Measurements from ENCODE around the gene FBXO15. TPM values are rescaled to one million over a fixed set of nuclear protein-coding genes. Genes with fewer than 3 reads are reported as not detected.

Gene FBXO15
- total and polyA plus RNA-seq, 7 donors: 0.03 to 0.30 (median 0.23) TPM; not detected in 3

- no peaks in the 10 kb centered on the region for H3K9me3 ChIP-seq
- intact Hi-C loops (cut with DNase I): loop anchor here (5.0 kb wide), 2 partner anchors 146 to 351 kb away; partner anchors contain the start of genes CYB5A (in 2 of the 2) and CNDP2 (in 1 of the 2)
- WGBS, 3 donors: 24 to 31% (median 24%) methylated on average over 3 of the region's 3 CpGs
- no peaks in the 10 kb centered on the region for H3K27me3 ChIP-seq (ENCODE audit: insufficient read depth in 3 of 3, low read length in 2 of 3)
- H3K4me1 ChIP-seq: peaks cover 22% of the 10 kb centered on the region
- no peak overlapping the region for H3K27ac ChIP-seq
- peaks cover 0 to 13% of the 10 kb centered on the region in 2 donors for H3K36me3 ChIP-seq (ENCODE audit: insufficient read depth in 1 of 2, low read depth in 1 of 2)
- no peak for TF ChIP-seq CTCF (IDR thresholded peaks at IDR 0.05)
- no peak for ATAC-seq
- peak overlapping the region; percentile 83 for H3K4me3 ChIP-seq
- DNase-seq: no peak
These were observed 878 bp downstream of the FBXO15 start for GRCh38 chr18:74146756-74147155.

DNA sequence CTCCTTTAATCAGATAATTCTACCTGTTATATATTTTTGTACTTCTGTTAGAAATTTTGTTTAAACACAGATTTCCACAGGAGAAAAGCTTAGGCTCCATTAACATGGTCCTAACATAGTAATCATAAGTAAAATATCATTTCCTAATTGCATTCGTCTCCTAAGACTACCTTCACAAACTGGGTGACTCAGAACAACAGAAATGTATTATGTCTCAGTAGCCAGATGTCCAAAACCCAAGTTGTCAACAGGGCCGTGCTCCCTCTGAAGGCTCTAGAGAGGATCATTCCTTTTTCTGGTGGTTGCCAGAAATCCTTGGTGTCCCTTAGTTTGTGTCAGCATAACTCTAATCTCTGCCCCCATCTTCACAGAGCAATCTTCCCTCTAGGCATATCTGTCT, 5.4 kb downstream of the FBXO15 start:
- Histone ChIP-seq H3K9me3 (no peaks in the 10 kb centered on the region), H3K27ac (no peak overlapping the region), H3K36me3 (ENCODE audit: insufficient read depth in 1 of 2, low read depth in 1 of 2) (no peaks in the 10 kb centered on the region), H3K27me3 (ENCODE audit: insufficient read depth in 3 of 3, low read length in 2 of 3) (peaks cover 0 to 3% (median 0%) of the 10 kb centered on the region in 3 donors), H3K4me1 (no peaks in the 10 kb centered on the region), H3K4me3 (no peak overlapping the region)
- 62 to 66% (median 62%) methylated on average over 2 of the region's 2 CpGs for whole genome bisulfite sequencing, 3 donors
- TF ChIP-seq CTCF (IDR thresholded peaks at IDR 0.05): no peak
- intact Hi-C loops (cut with DNase I): no loop called here
- no peak for ATAC-seq
- DNase-seq: no peak

DNA sequence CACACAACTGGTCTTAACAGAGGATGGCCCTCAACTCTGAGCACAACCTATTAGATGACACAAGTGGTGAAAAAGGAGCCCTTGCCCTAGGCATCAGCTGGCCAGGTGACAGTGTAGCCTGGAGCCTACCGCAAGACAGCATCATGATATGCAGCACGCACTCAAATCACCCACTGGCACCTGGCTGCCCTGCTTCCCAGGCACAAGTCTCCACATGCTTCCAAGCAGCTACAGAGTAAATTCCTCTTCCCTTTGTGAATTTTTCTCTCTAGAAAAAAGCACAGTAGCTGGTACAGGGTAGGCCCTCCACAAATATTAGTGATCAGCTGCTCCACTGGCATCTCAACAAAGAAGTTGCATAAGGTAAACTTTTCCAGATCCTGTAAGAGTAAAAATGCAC, 6.0 kb downstream of the FBXO15 start:
- intact Hi-C loops (cut with DNase I): no loop called here
- Histone ChIP-seq H3K36me3 (ENCODE audit: insufficient read depth in 1 of 2, low read depth in 1 of 2) (no peaks in the 10 kb centered on the region), H3K4me1 (no peaks in the 10 kb centered on the region), H3K9me3 (no peaks in the 10 kb centered on the region), H3K27me3 (ENCODE audit: insufficient read depth in 3 of 3, low read length in 2 of 3) (peaks cover 0 to 3% (median 0%) of the 10 kb centered on the region in 3 donors), H3K4me3 (no peak overlapping the region), H3K27ac (no peak overlapping the region)
- ATAC-seq: no peak
- DNase-seq: no peak
- 85 to 91% (median 85%) methylated on average over 2 of the region's 2 CpGs for WGBS, 3 donors
- no peak for TF ChIP-seq CTCF (IDR thresholded peaks at IDR 0.05)

DNA sequence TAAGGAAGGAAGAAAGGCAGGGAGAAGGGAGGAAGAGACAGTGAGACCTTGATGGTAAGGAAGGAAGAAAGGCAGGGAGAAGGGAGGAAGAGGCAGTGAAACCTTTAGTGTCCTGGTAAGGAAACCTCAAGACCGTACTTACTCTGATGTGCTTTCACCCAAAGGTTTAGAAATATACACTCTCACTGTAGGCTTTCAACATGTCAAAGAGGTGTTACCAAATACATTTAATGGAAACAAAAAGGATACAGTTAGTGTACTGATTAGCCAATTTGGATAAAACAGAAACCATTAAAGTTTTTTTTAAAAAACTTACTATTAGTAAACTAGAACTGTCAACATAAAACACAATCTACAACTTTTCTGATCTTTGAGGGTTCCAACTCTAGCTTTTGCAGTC, 7.1 kb downstream of the FBXO15 start:
- DNase-seq (no peak), ATAC-seq (no peak)
- Histone ChIP-seq H3K4me3 (no peak overlapping the region), H3K27ac (no peak overlapping the region), H3K4me1 (no peaks in the 10 kb centered on the region), H3K9me3 (no peaks in the 10 kb centered on the region), H3K27me3 (ENCODE audit: insufficient read depth in 3 of 3, low read length in 2 of 3) (peaks cover 0 to 3% (median 0%) of the 10 kb centered on the region in 3 donors), H3K36me3 (ENCODE audit: insufficient read depth in 1 of 2, low read depth in 1 of 2) (no peaks in the 10 kb centered on the region)
- 75 to 86% (median 78%) methylated on average over 1 of the region's 1 CpG for WGBS, 3 donors
- no peak for TF ChIP-seq CTCF (IDR thresholded peaks at IDR 0.05)
- intact Hi-C loops (cut with DNase I): no loop called here

DNA sequence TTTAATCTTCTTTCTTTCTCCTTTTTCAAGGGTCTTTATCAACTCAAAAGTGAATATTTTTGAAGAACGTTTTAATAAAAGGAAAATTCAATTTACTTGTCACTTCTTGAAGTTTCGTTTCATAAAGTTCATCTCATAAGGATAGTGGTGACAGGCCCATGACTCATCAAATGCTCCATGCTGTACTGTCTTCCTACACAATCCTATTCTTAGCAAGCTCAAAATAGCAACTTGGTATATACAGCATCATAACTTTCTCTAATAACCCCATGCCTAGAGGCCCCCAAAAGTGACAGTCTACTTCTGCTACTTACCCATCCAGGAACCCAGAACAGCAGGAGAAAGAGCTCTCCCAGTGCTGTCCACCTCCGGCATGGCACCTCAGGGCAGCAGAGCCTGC, 7.7 kb downstream of the FBXO15 start:
- intact Hi-C loops (cut with DNase I): no loop called here
- Histone ChIP-seq H3K4me1 (no peaks in the 10 kb centered on the region), H3K9me3 (no peaks in the 10 kb centered on the region), H3K27me3 (ENCODE audit: insufficient read depth in 3 of 3, low read length in 2 of 3) (peaks cover 0 to 3% (median 0%) of the 10 kb centered on the region in 3 donors), H3K36me3 (ENCODE audit: insufficient read depth in 1 of 2, low read depth in 1 of 2) (no peaks in the 10 kb centered on the region), H3K4me3 (no peak overlapping the region), H3K27ac (no peak overlapping the region)
- 64 to 68% (median 64%) methylated on average over 3 of the region's 3 CpGs for WGBS, 3 donors
- DNase-seq (no peak), ATAC-seq (no peak)
- TF ChIP-seq CTCF (IDR thresholded peaks at IDR 0.05): no peak
